Measurements from ENCODE around the gene UBE2D3.

UBE2D3 gene

DNA sequence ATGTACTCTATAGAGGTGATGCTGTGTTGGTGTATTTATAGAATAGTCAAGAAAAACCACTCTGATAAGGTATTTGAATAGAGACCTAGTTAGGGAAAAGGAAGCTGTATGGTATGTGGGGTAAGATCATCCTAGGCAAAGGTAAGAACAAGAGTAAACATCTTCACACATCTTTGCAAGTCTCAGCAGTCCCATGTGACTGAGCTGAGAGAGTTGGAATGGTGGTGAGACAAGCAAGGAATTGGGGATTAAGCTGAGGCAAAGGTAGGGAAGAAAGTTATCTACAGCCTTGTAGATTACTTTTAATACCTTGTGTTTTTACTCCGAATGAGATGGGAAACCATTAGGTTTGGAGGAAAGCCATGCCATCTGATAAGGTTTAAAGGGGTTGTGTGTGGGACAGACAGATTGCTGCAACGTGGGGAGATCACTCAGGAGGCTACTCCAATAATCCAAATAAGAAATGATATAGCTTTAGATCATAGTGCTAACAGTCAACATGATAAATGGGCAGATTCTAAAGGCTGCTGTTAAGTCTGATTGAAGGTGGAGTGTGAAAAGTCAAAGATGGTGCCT is 34.9 kb downstream of the UBE2D3 start:
- no peak for DNase-seq (ENCODE audit: extremely low read depth in 1 of 2, low read depth in 1 of 2)

GRCh38 chr4:102791318-102791835 is 36.0 kb downstream of the UBE2D3 start:
- no peak for DNase-seq (ENCODE audit: extremely low read depth in 1 of 2, low read depth in 1 of 2)

DNA sequence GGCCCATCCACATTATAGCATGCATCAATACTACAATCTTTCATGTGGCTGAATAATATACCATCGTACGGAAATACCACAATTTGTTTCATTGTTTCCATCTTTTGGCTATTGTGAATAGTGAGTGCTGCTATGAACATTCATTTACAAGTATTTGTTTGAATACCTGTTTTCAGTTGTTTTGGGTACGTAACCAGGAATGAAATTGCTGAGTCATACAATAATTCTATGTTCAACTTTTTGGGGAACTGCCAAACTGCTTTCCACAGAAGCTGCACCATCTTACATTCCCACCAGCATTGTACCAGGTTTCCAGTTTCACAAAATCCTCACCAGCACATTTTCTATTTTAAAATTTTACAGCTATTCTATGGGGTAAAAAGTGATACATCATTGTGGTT is 38.0 kb downstream of the UBE2D3 start:
- DNase-seq (ENCODE audit: extremely low read depth in 1 of 2, low read depth in 1 of 2): no peak

DNA sequence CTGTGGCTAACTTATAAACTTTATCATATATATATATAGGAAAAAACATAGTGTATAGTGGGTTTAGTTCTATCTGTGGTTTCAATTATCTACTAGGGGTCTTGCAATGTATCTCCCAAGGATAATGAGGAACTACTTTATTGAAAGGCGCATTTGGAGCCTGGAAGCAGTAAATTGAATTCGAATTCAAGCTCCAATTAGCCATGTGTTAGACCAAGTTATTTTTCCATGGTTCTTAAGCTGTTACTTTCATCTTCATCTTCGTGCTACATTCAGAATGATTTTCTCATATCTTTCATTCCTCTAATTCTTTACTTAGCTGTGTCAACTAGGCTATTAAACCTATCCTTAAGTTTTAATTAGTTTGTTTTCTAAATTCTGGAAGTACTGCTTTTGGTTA is 39.4 kb downstream of the UBE2D3 start:
- no peak for DNase-seq (ENCODE audit: extremely low read depth in 1 of 2, low read depth in 1 of 2)

DNA sequence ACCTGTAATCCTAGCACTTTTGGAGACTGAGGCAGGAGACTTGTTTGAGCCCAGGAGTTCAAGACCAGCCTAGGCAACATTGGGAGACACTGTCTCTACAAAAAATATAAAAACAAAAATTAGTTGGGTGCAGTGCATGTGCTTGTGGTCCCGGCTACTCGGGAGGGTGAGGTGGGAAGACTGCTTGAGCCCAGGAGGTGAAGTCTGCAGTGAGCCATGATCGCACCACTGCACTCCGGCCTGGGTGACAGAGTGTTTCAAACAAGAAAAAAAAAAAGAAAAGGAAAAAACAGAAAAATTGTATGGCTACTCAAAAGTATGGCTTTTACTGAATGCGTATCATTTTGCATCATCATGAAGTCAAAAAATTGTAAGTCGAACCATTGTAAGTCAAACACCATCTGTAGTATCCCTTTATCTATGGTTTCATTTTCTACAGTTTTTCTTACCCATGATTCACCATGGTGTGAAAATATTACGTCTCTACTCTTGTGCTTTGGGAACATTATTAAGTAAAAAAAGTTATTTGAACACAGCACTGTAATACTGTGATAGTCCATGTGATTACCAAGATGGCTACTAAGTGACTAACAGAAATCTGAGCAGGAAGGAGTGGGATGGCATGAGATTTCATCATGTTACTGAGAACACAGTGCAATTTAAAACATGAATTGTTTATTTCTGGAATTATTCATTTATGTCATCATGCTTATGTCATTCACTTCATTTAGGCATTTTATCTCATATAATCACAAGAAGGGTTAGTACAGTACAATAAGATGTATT is 40.1 kb downstream of the UBE2D3 start:
- no peak for DNase-seq (ENCODE audit: extremely low read depth in 1 of 2, low read depth in 1 of 2)

- no peak for DNase-seq (ENCODE audit: extremely low read depth in 1 of 2, low read depth in 1 of 2)
Measured at GRCh38 chr4:102786279-102786678, 41.1 kb downstream of the UBE2D3 start.

- DNase-seq (ENCODE audit: extremely low read depth in 1 of 2, low read depth in 1 of 2): no peak
Measured at GRCh38 chr4:102783006-102783405, 44.3 kb downstream of the UBE2D3 start.

- no peak for DNase-seq (ENCODE audit: extremely low read depth in 1 of 2, low read depth in 1 of 2)
Measured at GRCh38 chr4:102781570-102781969, 45.8 kb downstream of the UBE2D3 start.

GRCh38 chr4:102780476-102781144 is 46.7 kb downstream of the UBE2D3 start:
- DNase-seq (ENCODE audit: extremely low read depth in 1 of 2, low read depth in 1 of 2): no peak

- no peak for DNase-seq (ENCODE audit: extremely low read depth in 1 of 2, low read depth in 1 of 2)
Measured at GRCh38 chr4:102779204-102779603, 48.1 kb downstream of the UBE2D3 start.

DNA sequence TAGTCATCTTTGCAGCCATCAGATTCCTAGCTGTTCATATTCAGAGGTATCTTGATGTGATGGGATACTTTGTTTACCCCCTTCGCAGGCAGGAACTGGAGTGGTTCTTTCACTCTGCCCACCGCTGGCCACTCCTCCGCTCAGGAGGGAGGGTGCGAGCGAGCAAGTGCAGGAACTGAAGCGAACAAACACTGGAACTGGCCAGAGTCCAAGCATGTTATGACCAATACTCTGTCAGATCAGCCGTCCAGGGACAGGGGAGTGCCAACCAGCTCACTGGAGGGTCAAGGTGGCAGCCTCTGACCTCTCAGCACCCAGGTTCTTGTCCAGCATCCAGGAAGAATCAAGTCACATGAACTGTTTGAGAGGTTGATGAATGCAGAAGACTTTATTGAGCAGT is 48.6 kb downstream of the UBE2D3 start:
- DNase-seq (ENCODE audit: extremely low read depth in 1 of 2, low read depth in 1 of 2): no peak

- DNase-seq (ENCODE audit: extremely low read depth in 1 of 2, low read depth in 1 of 2): no peak
Measured at GRCh38 chr4:102775805-102776204, 51.5 kb downstream of the UBE2D3 start.

DNA sequence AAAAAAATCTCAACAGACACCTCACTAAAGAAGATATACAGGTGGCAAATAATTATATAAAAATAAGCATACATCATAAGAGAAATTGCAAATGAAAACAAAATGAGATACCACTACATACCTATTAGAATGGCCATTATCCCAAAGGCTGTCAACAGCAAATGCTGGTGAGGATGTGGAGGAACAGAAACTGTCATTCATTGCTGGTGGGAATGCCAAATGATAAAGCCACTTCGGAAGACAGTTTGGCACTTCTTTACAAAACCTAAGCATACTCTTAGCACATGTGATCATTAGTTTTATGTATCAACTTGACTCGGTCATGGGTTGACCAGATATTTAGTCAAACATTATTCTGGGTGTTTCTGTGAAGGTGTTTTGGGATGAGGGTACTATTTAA is 53.1 kb downstream of the UBE2D3 start:
- DNase-seq (ENCODE audit: extremely low read depth in 1 of 2, low read depth in 1 of 2): no peak

DNA sequence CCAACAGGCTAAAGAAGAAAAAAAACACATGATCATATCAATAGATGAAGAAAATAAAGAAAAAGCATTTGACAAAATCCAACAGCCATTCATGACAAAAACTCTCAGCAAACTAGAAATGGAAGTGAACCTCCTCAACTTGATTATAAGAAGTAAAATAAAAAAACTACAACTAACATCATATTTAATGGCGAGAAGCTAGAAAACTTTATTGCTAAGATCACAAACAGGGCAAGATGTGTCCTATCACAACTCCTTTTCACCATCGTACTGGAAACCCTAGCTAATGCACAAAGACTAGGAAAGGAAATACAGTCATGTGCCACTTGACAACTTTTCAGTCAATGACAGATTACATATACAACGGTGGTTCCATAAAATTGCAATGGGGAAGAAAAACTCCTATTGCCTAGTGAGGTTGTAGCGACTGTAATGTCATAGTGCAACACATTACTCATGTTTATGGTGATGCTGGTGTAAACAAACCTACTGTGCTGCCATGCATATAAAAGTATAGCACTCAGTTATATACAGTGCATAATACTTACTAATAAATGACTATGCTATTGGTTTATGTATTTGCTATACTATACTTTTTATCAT is 54.5 kb downstream of the UBE2D3 start:
- DNase-seq (ENCODE audit: extremely low read depth in 1 of 2, low read depth in 1 of 2): no peak

- DNase-seq (ENCODE audit: extremely low read depth in 1 of 2, low read depth in 1 of 2): no peak
Measured at GRCh38 chr4:102764901-102765300, 62.5 kb downstream of the UBE2D3 start.

DNA sequence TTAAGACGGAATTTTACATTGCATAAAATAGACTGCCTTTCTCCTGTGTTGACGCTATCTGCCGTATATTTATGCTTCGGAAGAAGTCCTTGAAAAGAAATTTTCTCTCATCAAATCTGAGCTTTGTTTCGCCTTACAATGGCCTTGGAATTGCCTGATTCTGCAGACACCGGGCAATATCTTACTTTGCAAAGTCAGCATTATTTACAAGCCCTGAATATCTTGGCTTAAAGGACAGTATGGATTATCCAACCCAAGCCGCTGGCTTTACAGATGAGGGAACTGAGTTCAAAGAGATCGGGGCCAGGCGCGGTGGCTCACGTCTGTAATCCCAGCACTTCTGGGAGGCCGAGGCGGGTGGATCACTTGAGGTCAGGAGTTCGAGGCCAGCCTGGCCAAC is 65.4 kb downstream of the UBE2D3 start:
- DNase-seq (ENCODE audit: extremely low read depth in 1 of 2, low read depth in 1 of 2): no peak

- no peak for DNase-seq (ENCODE audit: extremely low read depth in 1 of 2, low read depth in 1 of 2)
Measured at GRCh38 chr4:102761296-102761701, 66.1 kb downstream of the UBE2D3 start.

GRCh38 chr4:102760645-102761295 is 66.6 kb downstream of the UBE2D3 start, which contains the start of gene MANBA:
MANBA (minus strand) TSS chr4:102760968; CDS start chr4:102760894, 74 bp downstream.
- DNase-seq (ENCODE audit: extremely low read depth in 1 of 2, low read depth in 1 of 2): peak; percentile 34 to 79

DNA sequence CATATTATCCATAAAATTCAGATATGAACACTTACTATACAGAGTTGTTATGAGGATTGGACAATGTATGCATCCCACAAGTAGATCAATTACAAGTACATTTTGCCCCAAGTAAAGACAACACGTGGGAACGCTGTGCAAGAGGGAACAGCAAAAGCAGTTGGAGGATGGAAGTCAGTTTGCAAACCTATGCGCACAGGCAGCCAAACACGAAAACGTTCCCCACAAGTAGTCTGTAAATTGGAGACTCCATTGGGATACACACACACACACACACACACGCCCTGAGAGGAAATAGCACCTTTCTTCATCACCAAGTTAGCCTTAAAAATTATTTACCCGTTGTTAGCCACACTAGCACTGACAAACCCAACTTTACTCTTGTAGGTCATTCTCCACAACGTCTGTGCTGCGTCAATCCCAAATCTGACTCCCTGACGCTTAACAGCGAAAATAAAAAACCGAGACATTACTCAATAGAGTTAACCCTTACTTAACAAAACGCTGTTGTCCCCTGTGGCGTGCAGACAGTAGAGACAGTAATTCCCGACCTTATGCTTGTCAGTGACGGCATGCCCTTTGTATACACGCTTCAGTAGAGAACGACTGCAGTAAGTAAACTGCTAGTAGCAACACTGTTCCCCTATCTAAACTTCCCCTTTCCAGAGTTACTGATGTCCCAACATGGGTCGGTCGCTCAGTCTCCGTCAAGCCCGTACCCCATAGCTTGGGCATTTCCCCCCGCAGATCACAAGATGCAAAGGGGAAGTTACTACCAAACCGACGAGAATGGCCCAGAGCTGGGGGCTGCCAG is 67.3 kb downstream of the UBE2D3 start:
- DNase-seq (ENCODE audit: extremely low read depth in 1 of 2, low read depth in 1 of 2): no peak
